H9 (cell line): ENCODE data around the gene GCHFR. TPM values are rescaled to one million over a fixed set of nuclear protein-coding genes. Genes with fewer than 3 reads are reported as not detected.
A peak's percentile ranks its signal among the peaks of the same experiment; 100 is the strongest.

Experiments
- DNase-seq: peaks from one replicate; pipeline ENCODE4 v3.0.0-alpha.2; 2017
- H2AFZ ChIP-seq: one replicate; pipeline ENCODE4 v1.6.1; 2013; ENCODE audit warnings: mild to moderate bottlenecking, low read length, control low read depth, moderate library complexity
- H2AK5ac ChIP-seq: 2 replicates; pipeline ENCODE4 v1.6.1; 2013; ENCODE audit warnings: low read length, control low read depth, mixed read lengths; ENCODE audit not compliant: insufficient read length
- H2BK120ac ChIP-seq: one replicate; pipeline ENCODE4 v1.6.1; 2013; ENCODE audit warnings: low read depth, mild to moderate bottlenecking, low read length, control low read depth, inconsistent platforms; ENCODE audit not compliant: poor library complexity, severe bottlenecking
- H2BK12ac ChIP-seq: 2 replicates; pipeline ENCODE4 v1.6.1; 2013; ENCODE audit warnings: low read length, control low read depth, mixed read lengths, low read depth; ENCODE audit not compliant: insufficient read length
- H2BK15ac ChIP-seq: 2 replicates; pipeline ENCODE4 v1.6.1; 2013; ENCODE audit warnings: low read depth, low read length, control low read depth
- H2BK20ac ChIP-seq: one replicate; pipeline ENCODE4 v1.6.1; 2013; ENCODE audit warnings: low read depth, mild to moderate bottlenecking, low read length, control low read depth, inconsistent platforms; ENCODE audit not compliant: poor library complexity, severe bottlenecking
- H2BK5ac ChIP-seq: 2 replicates; pipeline ENCODE4 v1.6.1; 2013; ENCODE audit warnings: low read length, control low read depth, mixed read lengths; ENCODE audit not compliant: insufficient read length
- H3K14ac ChIP-seq: 2 replicates; pipeline ENCODE4 v1.6.1; 2013; ENCODE audit warnings: low read length, control low read depth; ENCODE audit not compliant: insufficient read depth
- H3K18ac ChIP-seq: 2 replicates; pipeline ENCODE4 v1.6.1; 2013; ENCODE audit warnings: low read depth, mild to moderate bottlenecking, mixed read lengths, low read length, control low read depth; ENCODE audit not compliant: insufficient read length
- H3K23ac ChIP-seq: 2 replicates; pipeline ENCODE4 v1.6.1; 2013; ENCODE audit warnings: low read length, control low read depth, mixed read lengths, low read depth; ENCODE audit not compliant: insufficient read length
- H3K23me2 ChIP-seq: 2 replicates; pipeline ENCODE4 v1.6.1; 2013; ENCODE audit warnings: low read depth, mild to moderate bottlenecking, mixed read lengths, low read length, control low read depth; ENCODE audit not compliant: insufficient read length, poor library complexity, severe bottlenecking
- H3K27ac ChIP-seq: 2 replicates; pipeline ENCODE4 v1.5.1; 2013; ENCODE audit warnings: low read length, control low read depth, mixed read lengths, low read depth; ENCODE audit not compliant: insufficient read length
- H3K27me3 ChIP-seq: 2 replicates; pipeline ENCODE4 v1.6.1; 2013; ENCODE audit warnings: low read length, control low read depth, inconsistent platforms; ENCODE audit not compliant: insufficient read depth
- H3K4ac ChIP-seq: 2 replicates; pipeline ENCODE4 v1.6.1; 2013; ENCODE audit warnings: low read depth, mild to moderate bottlenecking, control low read depth, inconsistent platforms, low read length, moderate library complexity
- H3K4me1 ChIP-seq: 2 replicates; pipeline ENCODE4 v1.6.1; 2013; ENCODE audit warnings: low read length, control low read depth, inconsistent platforms; ENCODE audit not compliant: insufficient read depth
- H3K4me2 ChIP-seq: 2 replicates; pipeline ENCODE4 v1.6.1; 2013; ENCODE audit warnings: low read length, control low read depth, mixed read lengths; ENCODE audit not compliant: insufficient read length, insufficient read depth
- H3K56ac ChIP-seq: 2 replicates; pipeline ENCODE4 v1.6.1; 2013; ENCODE audit warnings: low read depth, mild to moderate bottlenecking, mixed read lengths, low read length, control low read depth; ENCODE audit not compliant: insufficient read length
- H3K79me1 ChIP-seq: 2 replicates; pipeline ENCODE4 v1.6.1; 2013; ENCODE audit warnings: low read depth, mild to moderate bottlenecking, moderate library complexity, low read length, control low read depth, inconsistent platforms; ENCODE audit not compliant: insufficient read depth, poor library complexity, severe bottlenecking
- H3K79me2 ChIP-seq: 2 replicates; pipeline ENCODE4 v1.6.1; 2013; ENCODE audit warnings: low read length, control low read depth, inconsistent platforms; ENCODE audit not compliant: insufficient read depth
- H3K9ac ChIP-seq: 2 replicates; pipeline ENCODE4 v1.6.1; 2013; ENCODE audit warnings: low read length, control low read depth, mixed read lengths; ENCODE audit not compliant: insufficient read length; ENCODE audit errors: extremely low read depth
- H3K9me3 ChIP-seq: one replicate; pipeline ENCODE4 v1.6.1; 2013; ENCODE audit warnings: low read depth, low read length, inconsistent platforms; ENCODE audit not compliant: control insufficient read depth
- H3T11ph ChIP-seq: one replicate; pipeline ENCODE4 v1.6.1; 2013; ENCODE audit warnings: mild to moderate bottlenecking, low read length, control low read depth, inconsistent platforms
- H4K20me1 ChIP-seq: one replicate; pipeline ENCODE4 v1.6.1; 2013; ENCODE audit not compliant: control insufficient read depth, insufficient read length, insufficient read depth
- H4K5ac ChIP-seq: 2 replicates; pipeline ENCODE4 v1.6.1; 2013; ENCODE audit warnings: low read depth, mild to moderate bottlenecking, mixed read lengths, low read length, control low read depth; ENCODE audit not compliant: insufficient read length
- H4K8ac ChIP-seq: replicated peaks from 2 replicates; pipeline ENCODE4 v1.6.1; 2013; ENCODE audit warnings: low read length, control low read depth, mixed read lengths, low read depth; ENCODE audit not compliant: insufficient read length
- H4K91ac ChIP-seq: 2 replicates; pipeline ENCODE4 v1.6.1; 2013; ENCODE audit warnings: low read depth, mild to moderate bottlenecking, moderate library complexity, mixed read lengths, low read length, control low read depth; ENCODE audit not compliant: insufficient read length
- H3K27ac Mint-ChIP-seq, 3 experiments: 2 replicates in 2 of 3; 3 replicates in 1 of 3; pipeline ENCODE4 v1.8.0; 2020 to 2021; ENCODE audit warnings: mixed read lengths in 3 of 3, mild to moderate bottlenecking in 1 of 3, moderate library complexity in 1 of 3
- H3K27me3 Mint-ChIP-seq: 2 replicates; pipeline ENCODE4 v1.8.0; 2021; ENCODE audit warnings: low read depth, mild to moderate bottlenecking, moderate library complexity, mixed read lengths
- H3K36me3 Mint-ChIP-seq, 3 experiments: 2 replicates in 2 of 3; 3 replicates in 1 of 3; pipeline ENCODE4 v1.8.0; 2020 to 2021; ENCODE audit warnings: low read depth in 3 of 3, mixed read lengths in 3 of 3; ENCODE audit not compliant: insufficient read depth in 1 of 3
- H3K4me1 Mint-ChIP-seq, 2 experiments: 2 replicates each; pipeline ENCODE4 v1.8.0; 2020; ENCODE audit warnings: mixed read lengths in 2 of 2
- H3K4me3 Mint-ChIP-seq, 2 experiments: 2 replicates in 1 of 2; 3 replicates in 1 of 2; pipeline ENCODE4 v1.8.0; 2020 to 2021; ENCODE audit warnings: mild to moderate bottlenecking in 2 of 2, mixed read lengths in 2 of 2, moderate library complexity in 1 of 2
- H3K9me3 Mint-ChIP-seq, 2 experiments: 2 replicates in 1 of 2; 3 replicates in 1 of 2; pipeline ENCODE4 v1.8.0; 2020; ENCODE audit warnings: mild to moderate bottlenecking in 2 of 2, mixed read lengths in 2 of 2, moderate library complexity in 1 of 2
- CTCF ChIP-seq: fragments of 200-600 bp; sonication (generic); conservative IDR thresholded peaks from 3 replicates; pipeline ENCODE4 v1.8.0; 2021; ENCODE audit warnings: antibody characterized with exemption, mild to moderate bottlenecking
- WGBS: extraction: QIAGEN DNeasy Blood & Tissue Kit; methylation state at CpG from one replicate; pipeline ENCODE4 v1.1.7; 2013; ENCODE audit warnings: missing lambda C conversion rate, low lambda C conversion rate, mixed read lengths; ENCODE audit not compliant: insufficient read length; ENCODE audit errors: extremely low coverage; 5-methylcytosine and 5-hydroxymethylcytosine counted together
- total RNA-seq: library from RNA; stranded (reverse); gene quantifications from 2 replicates; pipeline ENCODE4 v1.2.1, GENCODE V29; 2021

GCHFR gene
- total RNA-seq, 1 experiment from 2014 or later: 37.0 TPM

- Histone ChIP-seq H3K27me3 (no peaks in the 10 kb centered on the region), H3K9ac (no peak overlapping the region), H3T11ph (no peak overlapping the region), H3K9me3 (no peaks in the 10 kb centered on the region), H3K56ac (no peak overlapping the region), H4K5ac (no peak overlapping the region), H3K79me2 (no peaks in the 10 kb centered on the region), H3K27ac (no peak overlapping the region), H4K20me1 (no peaks in the 10 kb centered on the region), H3K4ac (no peak overlapping the region), H2BK5ac (no peak overlapping the region), H2BK120ac (no peak overlapping the region), H2AK5ac (no peak overlapping the region), H3K23ac (no peak overlapping the region), H4K8ac (no peak overlapping the region), H2BK15ac (no peak overlapping the region), H2BK20ac (no peak overlapping the region), H3K4me1 (peaks cover 9% of the 10 kb centered on the region), H4K91ac (no peak overlapping the region), H3K4me2 (no peak overlapping the region), H3K79me1 (no peaks in the 10 kb centered on the region), H2AFZ (no peak overlapping the region), H3K18ac (no peak overlapping the region), H2BK12ac (no peak overlapping the region), H3K14ac (no peak overlapping the region), H3K23me2 (peaks cover 4% of the 10 kb centered on the region)
- no CpG with 5 or more reads among the region's 1 CpG for WGBS
- no peaks in the 10 kb centered on the region for H3K9me3 Mint-ChIP-seq
- 0 out of 3 replicates have a peak, but pooled peaks have one; percentile 11 for TF ChIP-seq CTCF
- peaks cover 4 to 10% (median 7%) of the 10 kb centered on the region in 3 experiments; a peak in 6 of 7 replicates for H3K36me3 Mint-ChIP-seq
- H3K27ac Mint-ChIP-seq: no peak overlapping the region
- no peak for DNase-seq
- H3K4me1 Mint-ChIP-seq: peaks cover 27 to 30% of the 10 kb centered on the region in 2 experiments
- H3K4me3 Mint-ChIP-seq: no peak overlapping the region
- H3K27me3 Mint-ChIP-seq: no peaks in the 10 kb centered on the region
Observed at GRCh38 chr15:40803688-40804087, 39.8 kb downstream of the GCHFR start.
